Measurements from ENCODE around the gene SLC39A2.

The SLC39A2 gene

DNA sequence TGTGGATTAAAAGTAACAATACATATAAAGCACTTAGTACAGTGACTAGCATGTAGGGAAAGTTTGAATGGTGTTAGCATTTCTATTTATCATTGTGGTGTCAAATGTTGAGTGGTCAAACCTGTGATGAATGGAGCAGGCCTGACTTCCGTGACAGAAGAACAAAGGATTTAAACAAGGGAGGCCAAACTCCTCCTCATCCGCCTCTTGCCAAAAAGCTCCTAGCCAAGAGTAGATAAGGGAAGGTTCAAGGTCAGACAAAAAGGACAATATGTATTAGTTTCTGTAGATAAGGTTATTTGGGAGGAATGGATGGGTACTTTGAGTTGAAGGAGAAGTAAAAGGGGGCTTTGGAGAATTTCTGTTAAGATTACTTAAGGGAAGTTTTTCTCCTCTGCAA lies 49.5 kb downstream of the SLC39A2 start:
- Mint-ChIP-seq H3K27ac (peak overlapping the region in 1 of 3 experiments; percentile 54), H3K4me1 (peaks cover 16% of the 10 kb centered on the region), H3K9me3 (no peaks in the 10 kb centered on the region), H3K4me3 (no peak overlapping the region), H3K27me3 (ENCODE audit: low read depth) (no peaks in the 10 kb centered on the region), H3K36me3 (ENCODE audit: low read depth) (no peaks in the 10 kb centered on the region)
- TF ChIP-seq, protein P1, sequence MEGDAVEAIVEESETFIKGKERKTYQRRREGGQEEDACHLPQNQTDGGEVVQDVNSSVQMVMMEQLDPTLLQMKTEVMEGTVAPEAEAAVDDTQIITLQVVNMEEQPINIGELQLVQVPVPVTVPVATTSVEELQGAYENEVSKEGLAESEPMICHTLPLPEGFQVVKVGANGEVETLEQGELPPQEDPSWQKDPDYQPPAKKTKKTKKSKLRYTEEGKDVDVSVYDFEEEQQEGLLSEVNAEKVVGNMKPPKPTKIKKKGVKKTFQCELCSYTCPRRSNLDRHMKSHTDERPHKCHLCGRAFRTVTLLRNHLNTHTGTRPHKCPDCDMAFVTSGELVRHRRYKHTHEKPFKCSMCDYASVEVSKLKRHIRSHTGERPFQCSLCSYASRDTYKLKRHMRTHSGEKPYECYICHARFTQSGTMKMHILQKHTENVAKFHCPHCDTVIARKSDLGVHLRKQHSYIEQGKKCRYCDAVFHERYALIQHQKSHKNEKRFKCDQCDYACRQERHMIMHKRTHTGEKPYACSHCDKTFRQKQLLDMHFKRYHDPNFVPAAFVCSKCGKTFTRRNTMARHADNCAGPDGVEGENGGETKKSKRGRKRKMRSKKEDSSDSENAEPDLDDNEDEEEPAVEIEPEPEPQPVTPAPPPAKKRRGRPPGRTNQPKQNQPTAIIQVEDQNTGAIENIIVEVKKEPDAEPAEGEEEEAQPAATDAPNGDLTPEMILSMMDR (IDR thresholded peaks at IDR 0.05; ENCODE audit: unreplicated experiment in 3 of 3), result no peak

DNA sequence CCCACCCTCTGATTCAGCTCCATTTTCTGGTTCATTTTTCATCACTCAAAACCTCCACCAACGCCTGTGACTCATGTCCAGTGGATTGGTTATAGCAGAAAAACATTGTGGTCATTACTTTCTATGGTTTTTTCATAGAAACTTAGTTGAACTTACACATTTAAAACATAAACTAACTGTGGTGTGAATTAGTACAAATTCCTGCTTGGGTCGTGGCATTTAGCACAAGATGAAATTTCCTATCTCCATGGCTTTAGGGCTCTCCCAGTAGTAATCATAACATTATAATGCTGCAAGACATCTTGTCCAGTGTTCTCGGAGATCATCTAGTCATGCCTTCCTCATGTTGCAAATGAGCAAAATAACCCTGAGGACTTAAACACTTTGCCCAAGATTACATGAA lies 50.2 kb downstream of the SLC39A2 start:
- Mint-ChIP-seq H3K27me3 (ENCODE audit: low read depth) (no peaks in the 10 kb centered on the region), H3K36me3 (ENCODE audit: low read depth) (no peaks in the 10 kb centered on the region), H3K4me3 (no peak overlapping the region), H3K9me3 (no peaks in the 10 kb centered on the region), H3K27ac (no peak overlapping the region), H3K4me1 (peaks cover 19% of the 10 kb centered on the region)
- TF ChIP-seq, protein P1 (IDR thresholded peaks at IDR 0.05; ENCODE audit: unreplicated experiment in 3 of 3), result no peak

DNA sequence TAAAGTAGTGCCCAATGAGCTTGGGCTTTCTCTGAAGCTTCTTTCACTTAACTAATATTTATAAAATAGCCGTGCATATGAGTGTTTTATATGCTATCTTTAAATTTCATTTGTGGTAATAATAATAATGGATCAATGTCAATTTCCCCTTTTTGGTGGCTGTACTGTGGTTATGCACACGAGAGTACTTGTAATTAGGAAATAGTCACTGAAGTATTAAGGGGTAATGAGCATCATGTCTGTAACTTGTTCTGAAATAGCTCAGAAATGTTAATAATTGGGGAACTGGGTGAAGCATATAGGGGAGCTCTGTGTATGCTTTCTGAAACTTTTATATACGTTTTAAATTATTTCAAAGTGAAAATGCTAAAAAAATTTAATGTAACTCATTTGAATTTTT lies 51.5 kb downstream of the SLC39A2 start:
- H3K36me3 Mint-ChIP-seq (ENCODE audit: low read depth), result no peaks in the 10 kb centered on the region
- no peak overlapping the region for H3K27ac Mint-ChIP-seq
- TF ChIP-seq, protein P1 (IDR thresholded peaks at IDR 0.05; ENCODE audit: unreplicated experiment in 3 of 3), result no peak
- H3K27me3 Mint-ChIP-seq (ENCODE audit: low read depth), result no peaks in the 10 kb centered on the region
- H3K4me1 Mint-ChIP-seq, result peaks cover 12% of the 10 kb centered on the region
- no peak overlapping the region for H3K4me3 Mint-ChIP-seq
- no peaks in the 10 kb centered on the region for H3K9me3 Mint-ChIP-seq
